ENCODE measurements around the gene MINAR1.

- TF ChIP-seq CTCF (conservative IDR thresholded peaks at IDR 0.05; ENCODE audit: low read length): no peak
- no peak for TF ChIP-seq EZH2phosphoT487 (IDR thresholded peaks at IDR 0.05; ENCODE audit: borderline replicate concordance, low read depth, low read length)
Measured at GRCh38 chr15:79412010-79412409, 20.1 kb upstream of the MINAR1 start.

Measured in OCI-LY7 (cell line).